GM19099 (cell line): ENCODE data around the gene OTOGL.

Source experiments
- POLR2A ChIP-seq: IDR thresholded peaks from 3 replicates; pipeline ENCODE4 v1.6.1; 2011; ENCODE audit warnings: low read depth; ENCODE audit not compliant: insufficient read length; ENCODE audit errors: extremely low read depth

Gene OTOGL

DNA sequence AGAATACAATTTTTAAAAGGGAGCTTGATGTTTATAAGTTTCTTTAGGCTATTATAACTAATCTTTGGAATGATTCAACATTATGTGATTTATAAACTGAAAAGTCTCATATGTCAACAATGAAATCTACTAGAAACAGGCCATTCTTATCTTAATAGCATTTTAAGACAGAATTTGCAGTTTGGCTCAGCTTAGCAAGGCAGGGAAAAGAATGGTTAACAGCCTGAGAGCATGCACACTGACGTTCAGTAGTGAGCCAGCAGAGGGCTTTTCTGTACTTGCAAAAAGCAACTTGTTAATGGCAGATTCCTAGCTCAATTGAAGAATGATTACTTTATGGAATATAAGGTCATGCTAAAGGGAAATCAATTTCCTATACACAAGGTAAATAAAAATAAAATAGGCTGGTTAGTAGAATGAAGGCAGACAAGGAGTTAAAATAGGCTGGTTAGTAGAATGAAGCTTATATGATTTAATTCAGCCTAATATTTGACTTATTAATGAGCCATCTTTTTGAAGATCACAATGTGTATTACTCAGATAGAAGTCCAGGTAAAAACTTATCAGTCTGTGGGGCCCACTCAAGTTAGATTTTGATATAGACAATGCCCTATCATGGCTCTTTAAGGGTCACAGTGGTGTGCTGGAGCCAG, 95.9 kb downstream of the OTOGL start:
- no peak for TF ChIP-seq POLR2A

- TF ChIP-seq POLR2A, result no peak
Observed at GRCh38 chr12:80195737-80196136, 96.4 kb downstream of the OTOGL start.

GRCh38 chr12:80196419-80196818, 97.1 kb downstream of the OTOGL start:
- no peak for TF ChIP-seq POLR2A

GRCh38 chr12:80198782-80199337, 99.5 kb downstream of the OTOGL start:
- no peak for TF ChIP-seq POLR2A

- TF ChIP-seq POLR2A, result no peak
Observed at GRCh38 chr12:80199931-80200330, 100.6 kb downstream of the OTOGL start.

GRCh38 chr12:80200414-80200813, 101.1 kb downstream of the OTOGL start:
- TF ChIP-seq POLR2A, result no peak

DNA sequence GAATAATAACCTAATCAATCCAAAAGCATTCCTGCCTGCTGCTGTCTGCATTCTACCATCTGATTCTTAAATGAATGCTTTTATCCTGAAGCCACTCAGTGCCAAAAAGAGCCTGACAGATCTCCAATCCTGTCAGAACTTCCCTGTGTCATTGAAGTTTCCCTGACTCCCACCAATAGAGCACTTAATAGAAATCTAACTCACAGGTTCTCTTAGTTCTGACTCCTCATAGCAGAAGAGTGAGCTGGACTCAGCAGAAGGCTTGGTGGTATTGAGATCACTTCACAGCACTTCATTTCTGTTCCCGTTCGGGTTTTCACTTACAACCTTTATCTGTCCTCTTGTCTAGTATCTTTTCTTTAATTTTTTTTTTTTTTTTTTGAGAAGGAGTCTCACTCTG, 102.6 kb downstream of the OTOGL start:
- TF ChIP-seq POLR2A, result no peak

GRCh38 chr12:80205960-80206359, 106.6 kb downstream of the OTOGL start:
- TF ChIP-seq POLR2A, result no peak

DNA sequence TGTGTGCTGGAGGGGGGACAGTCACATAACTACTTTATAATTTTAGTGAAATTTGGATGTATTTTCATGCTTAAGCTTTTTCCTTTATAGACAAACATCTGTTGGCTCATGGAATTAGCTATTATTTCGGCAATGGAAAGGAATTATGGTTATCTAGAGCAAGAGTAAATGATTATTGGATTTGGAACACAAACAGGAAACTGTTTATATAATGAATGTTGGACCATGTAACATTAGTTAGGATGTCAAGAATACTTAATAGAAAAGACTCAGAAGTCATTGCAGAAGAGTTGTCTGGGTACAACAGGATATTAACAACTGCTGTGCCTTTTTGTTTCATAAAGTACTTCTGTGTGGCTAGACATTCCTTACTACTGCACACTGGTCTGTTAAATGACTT, 108.7 kb downstream of the OTOGL start:
- TF ChIP-seq POLR2A, result no peak

- no peak for TF ChIP-seq POLR2A
Observed at GRCh38 chr12:80211671-80212070, 112.3 kb downstream of the OTOGL start.

- no peak for TF ChIP-seq POLR2A
Observed at GRCh38 chr12:80212938-80213645, 113.8 kb downstream of the OTOGL start.

- TF ChIP-seq POLR2A, result no peak
Observed at GRCh38 chr12:80213871-80214270, 114.5 kb downstream of the OTOGL start.

DNA sequence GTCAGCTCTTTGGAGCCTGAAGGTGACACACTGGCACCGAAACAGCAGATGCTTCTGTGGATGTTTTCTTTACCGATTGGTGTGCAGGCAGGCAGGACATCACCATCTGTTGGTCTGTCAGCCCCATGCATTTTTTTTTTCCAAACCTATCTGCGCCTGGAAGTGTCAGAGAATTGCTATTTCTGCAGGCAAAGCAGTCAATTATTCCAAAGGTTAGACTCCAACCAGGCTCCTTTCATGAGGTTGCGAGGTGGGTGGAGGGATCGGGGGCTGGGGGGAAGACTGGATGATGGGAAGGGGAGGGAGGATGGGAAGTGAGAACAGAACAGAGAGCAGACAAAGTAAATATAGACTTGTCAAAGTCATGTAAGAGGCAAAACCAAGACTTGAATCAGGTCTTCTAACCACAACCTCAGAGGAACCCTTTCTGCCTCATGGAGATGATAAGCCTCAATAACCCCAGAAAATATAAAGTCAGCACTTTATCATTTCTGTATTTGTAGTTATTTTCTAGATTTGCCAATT, 117.7 kb downstream of the OTOGL start:
- TF ChIP-seq POLR2A, result no peak

DNA sequence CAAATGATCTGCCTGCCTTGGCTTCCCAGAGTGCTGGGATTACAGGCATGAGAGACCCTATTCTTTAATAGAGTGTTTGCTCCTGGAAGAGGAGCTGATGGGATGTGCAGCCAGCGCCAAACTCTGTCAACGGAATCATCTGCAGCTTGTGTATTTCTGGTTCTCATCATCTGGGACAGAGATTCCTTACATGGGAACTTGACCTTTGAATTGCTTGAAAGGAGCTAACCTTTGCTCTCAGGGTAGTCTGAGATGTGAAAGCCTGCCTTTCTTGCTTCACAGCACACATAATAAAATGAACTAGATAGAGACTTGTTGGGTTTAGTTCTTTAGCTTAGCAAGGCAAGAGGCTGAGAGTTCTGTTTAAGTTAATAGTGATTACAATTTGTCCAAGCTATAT, 120.0 kb downstream of the OTOGL start:
- TF ChIP-seq POLR2A, result no peak

DNA sequence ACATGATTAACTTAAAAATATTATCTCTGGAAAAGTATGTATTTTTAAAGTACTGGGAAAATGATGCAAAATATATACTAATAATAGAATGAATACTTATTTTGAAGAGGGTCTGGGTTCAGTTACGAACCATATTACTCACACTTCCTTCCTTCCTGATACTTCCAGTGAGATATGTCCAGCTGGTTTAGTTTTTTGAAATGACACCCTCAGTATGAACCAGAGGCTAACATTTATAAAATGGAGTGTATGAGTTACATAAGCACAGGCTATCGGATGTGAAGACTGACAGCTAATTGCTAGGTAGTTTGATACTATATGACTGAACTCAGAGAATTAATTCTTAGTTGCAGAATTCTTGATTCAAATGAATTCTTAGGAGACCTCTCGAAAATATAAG, 122.9 kb downstream of the OTOGL start:
- no peak for TF ChIP-seq POLR2A

- no peak for TF ChIP-seq POLR2A
Observed at GRCh38 chr12:80226576-80226975, 127.2 kb downstream of the OTOGL start.

GRCh38 chr12:80230068-80230467, 130.7 kb downstream of the OTOGL start:
- no peak for TF ChIP-seq POLR2A

- no peak for TF ChIP-seq POLR2A
Observed at GRCh38 chr12:80232837-80233236, 133.5 kb downstream of the OTOGL start.
